Mesangial cell (primary cell): Measurements from ENCODE around the gene LRAT. TPM values are rescaled to one million over a fixed set of nuclear protein-coding genes. Genes with fewer than 3 reads are reported as not detected.

Experiments
- total RNA-seq: library from RNA; depleted of rRNA; stranded (reverse); fragments of >200 nt; gene quantifications from 2 replicates; pipeline ENCODE4 v1.2.3, GENCODE V29; 2015

LRAT gene
- total RNA-seq, result 0.16 and 1.1 TPM in 2 replicates

DNA sequence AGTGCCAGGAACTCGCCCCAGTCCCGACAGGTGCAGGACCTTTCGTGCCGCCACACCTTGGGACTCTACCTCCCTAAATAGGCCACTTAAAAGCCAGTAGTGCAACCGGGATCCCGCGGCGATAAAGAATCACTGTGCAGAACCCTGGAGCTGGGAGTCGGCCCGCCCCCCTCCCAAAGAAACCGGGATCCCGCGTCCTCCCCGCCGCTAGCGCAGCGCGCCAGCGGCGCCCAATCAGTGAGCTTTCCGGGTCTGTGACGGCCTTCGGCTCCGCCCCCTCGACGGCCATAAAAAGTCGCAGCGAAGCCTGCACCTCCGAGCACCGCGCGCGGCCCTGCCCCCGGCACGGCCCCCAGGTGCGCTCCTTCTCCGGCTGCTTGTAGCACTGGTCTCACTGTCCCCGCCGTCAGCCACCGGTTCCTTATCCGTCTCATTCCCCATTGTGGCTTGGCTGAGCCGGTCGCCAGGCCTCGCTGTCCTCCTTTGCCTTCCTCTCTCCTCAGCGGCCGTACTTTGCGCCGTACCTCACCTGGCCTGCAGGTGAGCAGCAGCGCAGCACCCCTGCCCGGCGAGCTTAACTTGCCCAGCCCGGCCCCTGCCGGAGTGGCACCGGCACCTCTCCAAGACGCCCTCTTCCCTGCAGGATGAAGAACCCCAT lies at the start of gene LRAT:
TSS of gene LRAT (plus strand) at position 318 of the 658 bp plus-strand sequence. CDS start at position 645, 327 bp downstream.

GRCh38 chr4:154781126-154781982 lies 37.6 kb downstream of the LRAT start, which contains the start of gene RBM46:
Gene RBM46, plus strand, starts transcription at chr4:154781272. Its CDS starts 15,481 bp downstream, at chr4:154796753.

Other genes with a start within 250 kb of the LRAT start
- 47.4 and 56.2 TPM in 2 replicates for gene PLRG1, start 193.6 kb upstream of the LRAT start, total RNA-seq
- 14.3 and 35.5 TPM in 2 replicates for gene FGB, start 181.0 kb upstream of the LRAT start, total RNA-seq
- 0.16 and 0.63 TPM in 2 replicates for gene FGA, start 153.3 kb upstream of the LRAT start, total RNA-seq
- gene FGG, start 131.3 kb upstream of the LRAT start, total RNA-seq, result 0.33 TPM in 1 of 2 replicates, not detected in the other
- gene RBM46, start 37.3 kb downstream of the LRAT start, total RNA-seq, result 0.81 TPM in 1 of 2 replicates, not detected in the other